K562 (cell line): Measurements from ENCODE around the gene TIMM17A. TPM values are rescaled to one million over a fixed set of nuclear protein-coding genes. Genes with fewer than 3 reads are reported as not detected.

Experiments used
- CBX1 ChIP-seq: sonication (generic); IDR thresholded peaks from 2 replicates; pipeline ENCODE4 v1.6.1; 2016; ENCODE audit warnings: antibody characterized with exemption, low read depth, mild to moderate bottlenecking
- GTF2E2 ChIP-seq: fragments of 200-800 bp; sonication (Bioruptor generic); IDR thresholded peaks from 2 replicates; pipeline ENCODE4 v1.6.1; 2016; ENCODE audit warnings: missing genetic modification characterization, missing compliant biosample characterization
- IFI16 ChIP-seq: fragments of 250-450 bp; sonication (Bioruptor Pico); IDR thresholded peaks from 2 replicates; pipeline ENCODE4 v2.1.2; 2022; ENCODE audit warnings: mild to moderate bottlenecking, inconsistent platforms
- JUND ChIP-seq, 2 experiments: IDR thresholded peaks; 2 replicates in 1 of 2; 3 replicates in 1 of 2; pipeline ENCODE4 v1.6.1; 2011; ENCODE audit warnings: borderline replicate concordance in 2 of 2, low read depth in 2 of 2, low read length in 2 of 2, improper control_type of control experiment in 1 of 2, missing biosample characterization in 1 of 2, missing genetic modification characterization in 1 of 2, missing genetic modification reagents in 1 of 2
- MGA ChIP-seq: fragments of 450-650 bp; IDR thresholded peaks from 2 replicates; pipeline ENCODE4 v1.6.1; 2016; ENCODE audit warnings: mild to moderate bottlenecking, moderate library complexity
- MIER1 ChIP-seq: fragments of 450-650 bp; IDR thresholded peaks from 2 replicates; pipeline ENCODE4 v1.6.1; 2016; ENCODE audit warnings: antibody characterized with exemption, mild to moderate bottlenecking, low read depth
- PHF20 ChIP-seq: fragments of 450-650 bp; IDR thresholded peaks from 2 replicates; pipeline ENCODE4 v1.6.1; 2018; ENCODE audit not compliant: partially characterized antibody
- POLR3G ChIP-seq: IDR thresholded peaks from 2 replicates; pipeline ENCODE4 v1.6.1; 2011; ENCODE audit not compliant: insufficient read length, insufficient replicate concordance; ENCODE audit errors: extremely low read depth
- RBM15 ChIP-seq: fragments of 200-400 bp; formaldehyde crosslinking; IDR thresholded peaks from 2 replicates; pipeline ENCODE4 v1.6.1; 2018; ENCODE audit warnings: mild to moderate bottlenecking, low read length, moderate library complexity; ENCODE audit not compliant: insufficient read depth
- RHOXF2B ChIP-seq: fragments of 250-450 bp; sonication (Bioruptor Pico); conservative IDR thresholded peaks from 2 replicates; pipeline ENCODE4 v1.5.1; 2021
- SETDB1 ChIP-seq: IDR thresholded peaks from one replicate; pipeline ENCODE4 v1.6.1; 2012; ENCODE audit warnings: low read length, control low read depth, inconsistent platforms
- SP1 ChIP-seq: sonication (generic); formaldehyde crosslinking; IDR thresholded peaks from 2 replicates; pipeline ENCODE4 v1.8.1; 2022; ENCODE audit warnings: mild to moderate bottlenecking, missing genetic modification reagents
- ZNF583 ChIP-seq: fragments of 250-450 bp; sonication (Bioruptor Pico); IDR thresholded peaks from 2 replicates; pipeline ENCODE4 v1.4.0; 2020
- polyA plus RNA-seq, 8 experiments: library from polyadenylated mRNA; depleted of rRNA in 4 of 8; stranded (reverse) in 5 of 8; unstranded in 3 of 8; fragments of >200 nt; fragmentation: Nextera tagmentation in 2 of 8; fragmentation: Illumina TruSeq in 1 of 8; extraction: Ambion mirVana in 2 of 8; extraction: Trizol in 1 of 8; gene quantifications; 2 replicates each; pipeline versions ENCODE4 v1.2.1 to v1.2.3, GENCODE V29; 2011 to 2014; ENCODE audit warnings: inconsistent platforms in 1 of 8, missing spikeins in 1 of 8
- total RNA-seq, 7 experiments: library from RNA; depleted of rRNA in 6 of 7; stranded (reverse); fragments of >200 nt in 6 of 7; fragmentation: Illumina TruSeq in 2 of 7; extraction: Trizol in 2 of 7; gene quantifications; 2 replicates each; pipeline versions ENCODE4 v1.2.1 to v1.2.3, GENCODE V29; 2011 to 2021; ENCODE audit warnings: low replicate concordance in 1 of 7
- TF ChIP-seq, protein P1 (sequence below): fragments of 250-450 bp; sonication (Bioruptor Pico); IDR thresholded peaks from 2 replicates; pipeline ENCODE4 v1.4.0; 2020

Gene TIMM17A
- total and polyA plus RNA-seq, 9 of the 15 experiments (the other 6 are each of a cell fraction or from before 2014, with no cell fraction given), result 116 to 744 (median 180) TPM

- TF ChIP-seq MGA, result no peak
- TF ChIP-seq SP1 (CRISPR knock-in tag), result 0 out of 2 replicates have a peak, but pooled peaks have one; percentile 6
- no peak for TF ChIP-seq RHOXF2B (CRISPR knock-in tag)
- no peak for TF ChIP-seq IFI16 (CRISPR knock-in tag)
- no peak for TF ChIP-seq GTF2E2 (tag)
- no peak for TF ChIP-seq CBX1
- TF ChIP-seq SETDB1, result no peak
- TF ChIP-seq ZNF583, result peak; percentile 79; the same call in 1 of the 2 replicates
- peak; percentile 59; the same call in 1 of the 2 replicates for TF ChIP-seq JUND (IDR thresholded peaks at IDR 0.05; ENCODE audit: borderline replicate concordance, low read depth, low read length)
- peak; percentile 32; the same call in 1 of the 3 replicates for TF ChIP-seq JUND (tag; IDR thresholded peaks at IDR 0.05; ENCODE audit: borderline replicate concordance, low read depth, low read length)
- no peak for TF ChIP-seq RBM15
- TF ChIP-seq, protein P1, sequence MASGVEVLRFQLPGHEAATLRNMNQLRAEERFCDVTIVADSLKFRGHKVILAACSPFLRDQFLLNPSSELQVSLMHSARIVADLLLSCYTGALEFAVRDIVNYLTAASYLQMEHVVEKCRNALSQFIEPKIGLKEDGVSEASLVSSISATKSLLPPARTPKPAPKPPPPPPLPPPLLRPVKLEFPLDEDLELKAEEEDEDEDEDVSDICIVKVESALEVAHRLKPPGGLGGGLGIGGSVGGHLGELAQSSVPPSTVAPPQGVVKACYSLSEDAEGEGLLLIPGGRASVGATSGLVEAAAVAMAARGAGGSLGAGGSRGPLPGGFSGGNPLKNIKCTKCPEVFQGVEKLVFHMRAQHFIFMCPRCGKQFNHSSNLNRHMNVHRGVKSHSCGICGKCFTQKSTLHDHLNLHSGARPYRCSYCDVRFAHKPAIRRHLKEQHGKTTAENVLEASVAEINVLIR (CRISPR knock-in tag), result no peak
- TF ChIP-seq PHF20, result no peak
- TF ChIP-seq POLR3G, result no peak
- no peak for TF ChIP-seq MIER1
Measured at GRCh38 chr1:202007805-202008489, 52.6 kb downstream of the TIMM17A start (continued).
